CD4-positive, alpha-beta T cell treated with Interleukin-2 at 100 ng/mL for 4 hours (primary cell): ENCODE results near the gene UBR1.

Source experiments
- DNase-seq: peaks from one replicate; pipeline ENCODE4 v3.0.0-alpha.2; 2020; ENCODE audit warnings: low spot score

UBR1 gene

DNA sequence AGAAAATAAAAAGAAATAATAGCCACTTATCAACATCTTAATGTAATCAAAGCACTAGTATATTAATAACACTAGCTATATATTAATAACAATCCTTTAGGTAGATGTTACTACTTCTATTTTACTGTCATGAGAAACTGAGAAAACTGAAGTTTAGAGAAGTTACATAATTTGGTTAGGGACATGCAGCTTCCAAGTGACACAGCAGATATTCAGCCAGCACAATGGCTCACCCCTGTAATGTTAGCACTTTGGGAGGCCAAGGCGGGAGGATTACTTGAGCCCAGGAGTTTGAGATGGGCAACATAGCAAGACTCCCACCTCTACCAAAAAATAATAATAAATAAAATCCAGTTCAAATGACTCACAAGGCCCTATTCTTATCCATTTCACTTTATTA, 1.9 kb upstream of the UBR1 start:
- no peak for DNase-seq

DNA sequence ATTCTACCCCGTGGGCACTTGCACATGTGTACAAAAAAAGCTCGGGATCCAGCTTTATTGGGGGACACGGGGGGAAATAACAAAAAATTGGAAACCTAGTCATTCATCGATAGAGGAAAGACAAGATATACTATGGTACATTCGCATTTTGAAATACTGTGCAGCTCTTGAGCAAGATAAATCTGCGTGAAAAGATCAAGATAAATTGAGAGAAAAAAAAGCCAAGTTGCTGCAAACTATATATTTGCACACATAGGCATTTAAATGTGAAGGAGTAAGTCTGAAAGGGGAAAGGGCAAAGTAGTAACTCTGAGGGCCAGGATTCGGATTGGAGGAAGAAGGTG, 620 bp upstream of the UBR1 start:
- no peak for DNase-seq

DNA sequence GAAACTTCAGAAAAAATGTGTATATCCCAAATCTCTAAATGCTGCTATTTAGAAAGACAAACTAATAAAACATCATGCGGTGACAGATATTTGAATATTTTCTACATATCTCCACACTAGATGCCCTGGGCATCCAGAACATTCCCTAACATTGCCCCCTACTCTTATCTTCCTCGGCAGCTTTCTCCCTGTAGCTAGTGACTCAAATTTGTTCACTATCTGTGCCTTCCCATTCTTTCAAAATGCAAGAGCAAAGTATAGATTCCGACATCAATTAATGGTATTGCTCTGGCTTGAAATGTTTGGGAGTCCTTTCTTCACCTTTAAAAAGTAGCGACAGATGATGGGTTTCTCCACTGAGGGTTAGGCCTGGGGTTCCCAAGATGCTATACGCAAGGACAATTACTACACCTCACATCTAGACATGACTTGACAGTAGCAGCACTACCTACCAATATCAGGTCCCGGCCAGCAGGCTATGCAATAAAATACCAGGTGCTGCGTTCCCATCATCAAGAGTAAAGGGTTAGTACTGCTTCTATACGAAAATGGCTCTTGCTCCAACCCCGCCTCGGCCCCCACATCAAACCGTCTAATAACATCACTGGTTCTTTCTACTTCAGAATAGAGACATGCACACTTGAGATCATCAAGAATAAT, 631 bp downstream of the UBR1 start:
- DNase-seq, result peak; percentile 20

DNA sequence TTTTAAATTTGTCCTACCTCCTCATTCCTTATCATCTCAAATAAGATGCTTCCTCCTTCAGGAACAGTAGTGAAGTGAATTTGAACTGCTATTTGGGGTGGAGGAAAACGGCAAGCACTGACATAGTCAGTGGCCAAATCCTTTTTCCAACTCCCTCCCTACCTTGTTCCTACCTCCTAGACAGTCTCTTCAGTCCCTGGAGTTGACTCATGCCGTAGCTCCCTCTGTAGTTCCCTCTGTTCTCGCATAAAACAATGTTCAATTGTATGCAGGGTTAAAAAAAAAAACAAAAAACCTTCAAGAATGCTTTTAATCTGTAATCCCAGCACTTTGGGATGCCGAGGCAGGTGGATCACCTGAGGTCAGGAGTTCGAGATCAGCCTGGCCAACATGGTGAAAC, 1.4 kb downstream of the UBR1 start:
- DNase-seq, result no peak

DNA sequence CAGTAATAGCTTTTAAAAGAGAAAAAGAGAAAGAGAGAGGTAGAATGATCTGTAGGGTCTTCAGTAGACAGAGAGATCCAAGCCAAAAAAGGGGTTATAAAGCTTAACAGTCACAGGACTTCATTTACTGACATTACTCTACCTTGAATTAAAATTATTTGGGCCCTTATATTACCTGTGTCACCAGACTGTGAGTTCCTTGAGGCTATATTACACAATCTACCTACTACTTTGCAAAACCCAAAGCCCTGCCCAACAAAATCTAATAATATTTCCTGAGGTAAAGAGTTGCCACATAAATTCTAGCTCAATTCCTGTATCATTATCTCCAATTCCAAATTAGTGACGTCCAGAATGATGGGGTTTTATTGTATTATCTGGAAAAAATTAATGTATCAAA, 1.9 kb downstream of the UBR1 start:
- DNase-seq, result no peak

DNA sequence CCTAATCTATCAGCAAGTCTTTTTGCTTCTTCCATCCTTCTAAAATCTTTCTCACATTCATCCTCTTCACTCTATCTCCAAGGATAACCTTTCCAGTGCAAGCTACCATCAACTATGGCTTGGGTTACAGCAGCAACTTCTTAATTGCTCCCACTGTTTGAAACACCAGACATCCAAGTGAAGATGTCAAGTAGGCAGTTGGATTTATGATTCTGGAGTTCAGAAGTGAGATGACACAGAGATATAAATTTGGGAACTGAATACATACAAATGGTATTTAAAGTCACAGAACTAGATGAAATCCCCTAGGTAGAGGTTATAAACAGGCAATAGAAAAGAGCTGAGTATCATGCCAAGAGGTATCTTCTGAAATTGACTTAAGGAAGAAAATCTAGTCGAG, 3.7 kb downstream of the UBR1 start:
- DNase-seq, result no peak

DNA sequence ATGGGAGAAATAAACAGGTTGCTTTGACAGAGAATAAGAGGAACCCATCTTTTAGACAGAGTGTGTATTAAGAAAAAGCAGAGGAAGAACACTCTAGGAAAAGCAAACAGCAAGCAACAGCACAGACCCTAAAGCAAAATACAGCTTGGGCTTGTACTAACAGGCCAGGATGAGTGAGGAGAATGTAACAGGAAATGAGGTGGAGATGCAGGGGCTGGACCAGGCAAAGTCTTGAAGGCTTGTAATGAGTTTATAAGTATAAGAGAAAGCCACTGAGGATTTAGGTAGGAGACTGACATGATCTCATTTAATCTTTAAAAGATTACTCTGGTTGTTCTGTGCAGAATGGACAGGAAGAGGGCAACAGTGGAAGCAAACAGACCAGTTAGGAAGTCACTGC, 4.9 kb downstream of the UBR1 start:
- DNase-seq, result no peak

DNA sequence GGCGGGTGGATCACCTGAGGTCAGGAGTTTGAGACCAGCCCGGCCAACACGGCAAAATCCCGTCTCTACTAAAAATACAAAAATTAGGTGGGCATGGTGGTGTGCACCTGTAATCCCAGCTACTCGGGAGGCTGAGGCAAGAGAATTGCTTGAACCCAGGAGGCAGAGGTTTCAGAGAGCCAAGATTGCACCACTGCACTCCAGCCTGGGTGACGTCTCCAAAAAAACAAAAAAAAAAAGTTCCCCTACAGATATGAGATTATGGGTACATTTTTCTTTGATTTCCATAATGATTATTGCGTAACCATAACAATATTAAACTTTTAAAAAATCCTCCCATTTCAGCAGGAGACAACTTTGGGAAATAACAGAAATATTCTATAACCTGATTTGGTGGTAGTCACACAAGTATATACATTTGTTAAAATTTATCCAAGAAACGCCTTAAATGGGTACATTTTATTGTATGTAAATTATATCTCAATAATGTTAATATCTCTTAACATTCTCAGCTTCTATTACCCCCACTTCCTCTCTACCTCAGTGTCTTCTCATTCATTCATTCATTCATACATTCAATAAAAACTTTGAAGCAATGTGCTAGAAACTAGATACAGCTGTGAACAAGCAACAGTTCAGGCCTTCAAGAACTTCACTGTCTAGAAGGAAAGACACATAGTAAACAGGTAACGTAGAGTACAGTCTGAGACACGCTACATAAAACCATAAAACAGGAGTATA, 6.6 kb downstream of the UBR1 start:
- DNase-seq, result no peak

DNA sequence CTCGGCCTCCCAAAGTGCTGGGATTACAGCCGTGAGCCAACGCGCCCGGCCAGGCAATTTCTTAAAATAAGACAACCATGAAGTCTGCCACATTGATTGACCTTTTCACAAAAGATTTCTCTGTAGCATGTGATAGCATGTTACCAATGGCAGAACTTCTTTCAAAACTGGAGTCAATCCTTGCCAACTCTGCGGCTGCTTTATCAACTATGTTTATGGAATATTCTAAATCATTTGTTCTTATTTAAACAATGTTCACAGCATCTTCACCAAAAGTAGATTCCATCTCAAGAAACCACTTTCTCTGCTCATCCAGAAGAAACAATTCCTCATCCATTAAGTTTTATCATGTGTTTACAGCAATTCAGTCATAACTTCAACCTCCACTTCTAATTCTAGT, 9.4 kb downstream of the UBR1 start:
- DNase-seq, result no peak

DNA sequence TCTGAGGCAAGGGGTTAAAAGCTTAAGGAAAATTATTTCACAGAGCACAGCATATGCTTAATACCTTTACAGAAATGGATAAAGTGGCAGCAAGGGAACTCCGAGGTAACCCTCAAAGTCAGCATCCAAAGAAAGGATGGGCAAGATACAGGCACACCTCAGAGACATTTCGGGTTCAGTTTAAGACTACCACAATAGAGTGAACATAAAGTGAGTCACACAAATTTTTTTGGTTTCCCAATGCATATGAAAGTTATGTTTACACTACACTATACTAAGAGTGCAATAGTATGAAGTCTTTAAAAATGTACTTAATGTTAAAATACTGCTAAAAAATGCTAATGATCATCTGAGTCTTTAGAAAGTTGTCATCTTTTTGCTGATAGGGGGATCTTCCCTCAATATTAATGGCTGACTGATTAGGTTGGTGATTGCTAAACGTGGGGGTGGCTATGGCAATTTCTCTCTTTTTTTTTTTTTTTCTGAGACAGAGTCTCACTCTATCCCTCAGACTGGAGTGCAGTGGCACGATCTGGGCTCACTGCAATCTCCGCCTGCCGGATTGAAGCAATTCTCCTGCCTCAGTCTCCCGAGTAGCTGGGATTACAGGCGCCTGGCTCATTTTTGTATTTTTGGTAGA, 10.0 kb downstream of the UBR1 start:
- no peak for DNase-seq

DNA sequence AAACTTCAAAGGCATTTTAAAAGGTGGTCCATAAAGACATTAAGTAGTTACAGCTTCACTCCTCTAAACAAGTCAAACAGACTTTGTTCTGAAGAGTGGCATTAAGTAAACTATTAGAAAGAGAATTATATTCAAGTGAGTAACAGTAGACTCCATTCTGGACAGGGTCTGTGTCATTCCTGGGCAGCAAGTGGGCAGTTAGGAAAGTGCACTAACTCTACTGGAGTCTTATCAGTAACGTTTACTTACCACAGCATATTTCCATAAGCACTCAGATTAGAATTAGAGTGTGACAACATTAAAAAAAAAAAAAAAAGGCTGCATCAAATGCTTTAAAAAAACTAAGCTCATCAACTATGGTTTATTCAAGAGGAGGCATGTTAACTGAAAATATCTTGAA, 10.6 kb downstream of the UBR1 start:
- DNase-seq, result no peak

DNA sequence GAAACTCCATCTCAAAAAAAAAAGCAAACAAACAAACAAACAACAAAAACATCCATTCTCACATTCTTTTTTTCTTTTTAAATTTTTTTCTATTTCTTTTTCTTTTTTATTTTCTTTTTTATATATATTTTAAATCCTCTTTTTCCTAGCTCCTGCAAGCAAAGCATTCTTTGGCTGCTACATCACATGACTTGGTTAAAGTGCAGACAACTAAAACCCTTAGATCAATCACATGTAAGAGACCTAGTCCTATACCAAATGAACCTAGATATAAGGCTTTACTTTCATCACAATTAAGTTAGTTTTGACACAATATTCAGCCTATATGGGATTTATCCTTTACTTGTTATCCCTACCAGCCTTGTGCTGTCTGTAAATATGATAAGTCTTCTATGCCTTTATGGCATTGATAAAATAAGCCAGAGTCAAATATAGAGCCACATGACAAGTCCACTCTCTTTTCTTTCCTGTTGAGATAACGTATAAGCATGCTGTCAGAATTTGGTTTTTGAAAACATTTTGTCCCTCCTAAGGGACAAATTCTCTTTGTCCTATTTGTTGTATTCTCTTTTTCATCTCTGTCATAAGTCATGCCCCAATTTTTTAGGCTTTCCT, 11.3 kb downstream of the UBR1 start:
- DNase-seq, result no peak

DNA sequence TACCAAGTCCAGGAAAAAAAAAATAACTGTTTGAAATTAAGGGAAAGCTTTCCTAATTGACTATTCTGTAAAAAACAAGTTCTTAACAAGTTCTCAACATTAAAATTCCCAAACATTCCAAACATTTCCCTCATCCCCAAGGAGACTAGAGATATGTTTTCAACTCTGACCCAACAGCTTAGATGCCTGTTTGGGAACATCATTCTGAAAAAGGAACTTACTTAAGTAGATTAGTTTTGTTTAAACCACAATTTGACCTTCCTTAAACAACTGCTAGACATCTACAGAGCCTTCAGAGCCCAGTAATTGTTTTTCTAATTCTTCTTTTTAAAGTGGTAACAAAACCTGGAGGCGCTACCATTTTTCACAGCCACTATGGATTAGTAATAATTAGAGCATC, 12.8 kb downstream of the UBR1 start:
- no peak for DNase-seq

DNA sequence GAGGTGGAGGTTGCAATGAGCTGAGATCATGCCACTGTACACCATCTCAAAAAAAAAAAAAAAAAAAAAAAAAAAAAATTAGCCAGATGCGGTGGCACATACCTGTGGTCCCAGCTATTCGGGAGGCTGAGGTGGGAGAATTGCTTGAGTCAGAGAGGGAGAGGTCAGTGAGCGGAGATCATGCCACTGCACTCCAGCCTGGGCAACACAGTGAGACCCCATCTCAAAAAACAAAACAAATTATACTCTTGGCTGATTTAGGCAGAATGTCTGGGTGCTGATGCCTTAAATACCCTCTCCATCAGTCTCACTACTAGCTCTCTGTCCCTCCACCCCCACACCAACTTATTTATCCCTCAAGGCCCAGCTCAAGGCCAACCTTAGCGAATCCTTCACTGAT, 14.0 kb downstream of the UBR1 start:
- no peak for DNase-seq

DNA sequence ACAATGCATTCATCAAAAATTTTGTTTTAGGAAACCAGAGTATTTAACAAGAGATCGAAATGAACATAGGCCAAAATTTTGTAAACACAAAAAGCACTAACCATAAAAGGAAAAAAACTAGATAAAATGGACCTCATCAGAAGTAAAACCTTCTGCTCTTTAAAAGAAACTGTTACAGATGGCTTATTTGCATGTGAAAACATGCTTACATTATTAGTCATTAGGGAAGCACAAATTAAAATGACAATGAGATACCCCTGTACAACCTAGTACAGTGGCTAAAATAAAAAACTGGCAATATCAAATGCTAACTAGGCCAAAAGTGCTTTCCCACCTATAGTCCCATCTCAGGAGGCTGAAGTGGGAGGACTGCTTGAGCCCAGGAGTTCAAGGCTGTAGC, 19.3 kb downstream of the UBR1 start:
- DNase-seq, result no peak

DNA sequence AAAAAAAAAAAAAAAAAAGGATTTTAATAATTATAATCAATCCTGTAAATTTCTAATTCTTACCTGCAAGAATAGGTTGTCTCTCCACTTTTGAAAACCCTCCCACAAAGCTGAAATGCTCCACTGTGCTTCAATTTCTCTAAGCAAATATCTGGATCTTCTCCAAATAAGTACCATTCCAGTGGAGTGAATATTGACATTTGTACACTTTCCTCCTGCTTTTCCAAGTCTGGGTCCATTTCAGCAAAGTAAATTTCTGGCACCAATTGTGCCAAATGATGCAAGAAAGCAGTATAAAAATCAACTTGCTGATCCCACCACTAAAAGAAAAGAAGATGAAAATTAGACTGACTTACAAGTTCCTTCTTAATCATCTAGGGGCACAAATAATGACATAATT, 19.9 kb downstream of the UBR1 start:
- DNase-seq, result no peak

DNA sequence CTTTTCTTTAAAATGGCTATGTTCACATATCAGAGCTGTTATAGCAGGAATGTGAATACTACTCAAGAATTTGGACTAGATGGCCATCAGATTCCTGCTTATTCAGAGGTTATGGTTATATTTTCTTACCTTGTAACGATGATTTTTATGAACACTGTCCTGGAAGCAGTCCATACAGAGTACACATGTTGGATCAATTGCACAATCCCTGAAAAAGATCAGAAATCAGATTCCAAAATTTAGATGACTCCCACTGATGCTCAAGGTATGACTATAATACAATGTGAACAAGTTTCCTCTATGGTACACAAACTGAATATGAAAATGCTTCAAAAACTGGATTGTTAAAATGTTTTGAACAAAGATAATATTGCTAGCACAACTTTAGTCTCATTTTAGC, 23.3 kb downstream of the UBR1 start:
- DNase-seq, result no peak

DNA sequence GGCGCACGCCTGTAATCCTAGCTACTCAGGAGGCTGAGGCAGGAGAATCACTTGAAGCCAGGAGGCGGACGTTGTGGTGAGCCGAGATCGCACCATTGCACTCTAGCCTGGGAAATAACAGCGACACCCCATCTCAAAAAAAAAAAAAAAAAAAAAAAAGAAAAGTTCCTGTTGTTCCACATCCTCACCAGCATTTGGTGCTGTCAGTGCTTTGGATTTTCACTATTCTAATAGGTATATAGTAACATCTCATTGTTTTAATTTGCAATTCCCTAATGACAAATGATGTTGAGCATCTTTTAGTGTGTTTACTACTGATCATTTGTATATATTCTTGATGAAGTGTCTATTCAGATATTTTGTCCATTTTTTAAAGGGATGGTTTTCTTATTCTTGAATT, 24.6 kb downstream of the UBR1 start:
- DNase-seq, result no peak

DNA sequence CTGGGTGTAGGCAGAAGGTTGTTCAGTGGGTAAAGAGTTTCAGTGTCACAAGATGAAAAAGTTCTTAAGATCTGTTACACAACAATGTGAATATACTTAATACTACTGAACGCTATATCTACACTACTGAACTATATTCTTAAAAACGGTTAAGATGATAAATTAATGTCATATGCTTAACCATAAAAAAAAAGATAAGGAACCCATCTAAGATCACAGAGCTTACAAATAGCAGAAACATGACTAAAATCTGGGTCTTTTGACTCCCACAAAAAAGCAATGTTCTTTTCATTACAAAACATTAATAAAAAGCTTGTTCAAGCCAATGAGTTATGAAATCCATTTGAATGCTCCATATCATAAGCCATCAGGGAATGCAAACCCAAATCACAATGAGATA, 34.4 kb downstream of the UBR1 start:
- DNase-seq, result no peak

DNA sequence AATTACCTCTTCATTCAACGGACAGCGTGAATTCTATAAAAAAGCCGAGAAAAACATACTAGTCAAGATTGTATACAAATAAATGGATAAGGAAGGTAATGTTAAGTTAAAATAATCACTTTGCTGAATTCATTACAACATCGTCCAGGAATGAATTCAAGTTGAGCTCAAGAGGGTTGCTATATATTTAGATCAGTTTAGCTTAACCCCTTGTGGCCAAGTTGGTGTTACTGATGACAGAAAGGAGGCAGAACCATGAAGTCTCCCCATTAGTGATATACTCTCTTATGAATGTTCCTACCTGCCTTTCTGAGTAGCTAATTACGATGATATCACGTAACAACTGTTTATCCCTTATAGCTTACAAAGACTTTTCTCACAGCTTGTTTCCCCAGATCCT, 34.9 kb downstream of the UBR1 start:
- DNase-seq, result no peak

DNA sequence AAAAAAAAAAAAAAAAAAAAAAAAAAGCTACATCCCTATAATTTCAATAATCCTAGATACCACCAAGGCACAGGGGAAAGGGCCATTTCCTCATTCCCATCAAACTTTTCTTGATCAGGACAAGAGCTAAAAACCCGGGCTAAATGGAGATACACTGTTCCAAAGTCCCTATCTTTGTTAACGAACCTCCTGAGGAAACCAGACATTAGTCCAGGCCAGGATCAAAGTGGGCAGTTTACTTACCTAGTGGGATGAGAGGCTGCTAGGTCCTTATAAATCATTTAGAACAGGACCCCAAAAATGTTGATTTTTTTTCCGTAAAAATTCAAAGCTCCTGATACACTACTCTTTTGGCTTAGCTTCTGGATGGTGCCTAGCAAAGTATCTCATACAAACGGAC, 35.6 kb downstream of the UBR1 start:
- no peak for DNase-seq

DNA sequence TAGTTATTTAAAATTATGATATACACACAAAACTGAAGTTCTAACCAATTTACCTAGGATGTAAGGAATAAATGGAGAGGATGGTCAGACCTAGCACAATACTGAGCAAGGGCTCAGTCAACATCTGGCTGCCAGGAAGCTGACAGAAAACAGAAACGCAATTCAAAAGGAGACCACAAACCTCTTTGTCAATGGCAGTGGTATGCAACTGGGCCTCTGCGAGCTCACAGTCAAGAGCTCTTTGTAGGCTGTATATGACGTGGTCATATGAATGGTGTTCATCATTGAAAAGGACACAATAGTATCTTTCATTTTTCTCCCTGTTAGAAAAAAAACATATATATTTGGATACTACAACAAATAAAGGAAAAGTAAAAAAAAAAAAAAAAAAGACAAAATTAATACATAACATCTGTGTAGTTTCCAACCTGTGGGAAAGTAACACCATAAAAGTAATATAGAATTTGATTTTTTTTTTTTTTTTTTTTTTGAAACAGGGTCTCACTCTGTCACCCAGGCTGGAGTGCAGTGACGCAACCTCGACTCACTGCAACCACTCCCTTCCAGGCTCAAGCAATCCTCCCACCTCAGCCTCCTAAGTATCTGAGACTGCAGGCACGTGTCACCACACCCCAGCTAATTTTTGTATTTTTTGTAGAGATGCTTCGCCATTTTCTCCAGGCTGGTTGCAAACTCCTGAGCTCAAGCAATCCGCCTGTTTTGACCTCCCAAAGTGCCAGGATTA, 37.9 kb downstream of the UBR1 start:
- no peak for DNase-seq

DNA sequence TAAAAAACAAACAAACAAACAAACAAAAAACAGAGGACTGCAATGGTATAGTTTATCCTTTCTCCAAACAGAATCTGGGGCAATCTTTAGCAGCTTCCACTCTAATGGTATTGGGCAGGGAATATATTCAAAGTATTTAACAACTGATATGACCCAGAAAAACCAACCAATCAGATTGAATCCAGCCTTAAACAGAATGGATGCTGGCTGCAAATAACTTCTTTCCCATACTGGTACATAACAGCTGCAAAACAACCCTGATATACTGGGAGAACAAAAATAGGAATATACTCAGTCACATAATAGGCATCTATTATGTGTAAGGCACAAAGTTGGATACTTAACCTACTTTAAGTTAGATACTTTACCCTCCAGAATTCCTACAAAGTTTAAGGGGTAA, 49.1 kb downstream of the UBR1 start:
- no peak for DNase-seq
